ENCODE results near the gene ZNF197.
"Not testable (repeated sequence)": the region's sequence is repeated elsewhere in the genome, so short reads cannot be mapped to it uniquely, and the experiment has no call there.

The ZNF197 gene

DNA sequence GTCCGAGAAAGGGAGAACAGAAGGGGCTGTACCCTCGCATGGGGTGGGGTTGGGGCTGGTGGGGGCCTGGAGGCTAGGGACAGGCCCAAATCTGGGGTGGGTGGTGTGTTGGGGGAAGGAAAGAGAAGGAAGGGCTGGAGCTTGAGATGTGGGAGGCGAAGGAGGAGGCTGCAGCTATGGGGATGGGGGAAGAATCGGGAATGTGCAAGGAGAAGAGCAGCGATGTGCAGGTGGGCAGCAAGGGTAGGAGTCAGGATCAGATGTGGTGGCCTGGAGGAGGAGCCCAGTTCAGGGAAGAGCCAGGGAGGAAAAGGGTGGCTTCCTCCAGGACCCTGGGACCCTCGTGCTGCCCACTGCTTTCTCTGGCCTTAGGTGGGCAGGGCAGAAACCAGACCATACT is 44.9 kb downstream of the ZNF197 start:
- TF ChIP-seq, protein P1, sequence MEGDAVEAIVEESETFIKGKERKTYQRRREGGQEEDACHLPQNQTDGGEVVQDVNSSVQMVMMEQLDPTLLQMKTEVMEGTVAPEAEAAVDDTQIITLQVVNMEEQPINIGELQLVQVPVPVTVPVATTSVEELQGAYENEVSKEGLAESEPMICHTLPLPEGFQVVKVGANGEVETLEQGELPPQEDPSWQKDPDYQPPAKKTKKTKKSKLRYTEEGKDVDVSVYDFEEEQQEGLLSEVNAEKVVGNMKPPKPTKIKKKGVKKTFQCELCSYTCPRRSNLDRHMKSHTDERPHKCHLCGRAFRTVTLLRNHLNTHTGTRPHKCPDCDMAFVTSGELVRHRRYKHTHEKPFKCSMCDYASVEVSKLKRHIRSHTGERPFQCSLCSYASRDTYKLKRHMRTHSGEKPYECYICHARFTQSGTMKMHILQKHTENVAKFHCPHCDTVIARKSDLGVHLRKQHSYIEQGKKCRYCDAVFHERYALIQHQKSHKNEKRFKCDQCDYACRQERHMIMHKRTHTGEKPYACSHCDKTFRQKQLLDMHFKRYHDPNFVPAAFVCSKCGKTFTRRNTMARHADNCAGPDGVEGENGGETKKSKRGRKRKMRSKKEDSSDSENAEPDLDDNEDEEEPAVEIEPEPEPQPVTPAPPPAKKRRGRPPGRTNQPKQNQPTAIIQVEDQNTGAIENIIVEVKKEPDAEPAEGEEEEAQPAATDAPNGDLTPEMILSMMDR (IDR thresholded peaks at IDR 0.05), result no peak
- no peak for TF ChIP-seq ZFX (IDR thresholded peaks at IDR 0.05; ENCODE audit: borderline replicate concordance)
- no peak overlapping the region for H3K27ac ChIP-seq

DNA sequence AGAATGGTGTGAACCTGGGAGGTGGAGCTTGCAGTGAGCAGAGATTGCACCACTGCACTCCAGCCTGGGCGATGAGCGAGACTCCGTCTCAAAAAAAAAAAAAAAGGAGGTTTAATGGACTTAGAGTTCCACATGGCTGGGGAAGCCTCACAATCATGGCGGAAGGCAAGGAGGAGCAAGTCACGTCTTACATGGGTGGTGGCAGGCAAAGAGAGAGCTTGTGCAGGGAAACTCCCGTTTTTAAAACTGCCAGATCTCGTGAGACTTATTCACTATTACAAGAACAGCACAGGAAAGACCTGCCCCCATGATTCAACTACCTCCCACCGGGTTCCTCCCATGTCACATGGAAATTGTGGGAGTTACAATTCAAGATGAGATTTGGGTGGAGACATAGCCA is 48.6 kb downstream of the ZNF197 start:
- not testable (repeated sequence) for H3K27ac ChIP-seq

DNA sequence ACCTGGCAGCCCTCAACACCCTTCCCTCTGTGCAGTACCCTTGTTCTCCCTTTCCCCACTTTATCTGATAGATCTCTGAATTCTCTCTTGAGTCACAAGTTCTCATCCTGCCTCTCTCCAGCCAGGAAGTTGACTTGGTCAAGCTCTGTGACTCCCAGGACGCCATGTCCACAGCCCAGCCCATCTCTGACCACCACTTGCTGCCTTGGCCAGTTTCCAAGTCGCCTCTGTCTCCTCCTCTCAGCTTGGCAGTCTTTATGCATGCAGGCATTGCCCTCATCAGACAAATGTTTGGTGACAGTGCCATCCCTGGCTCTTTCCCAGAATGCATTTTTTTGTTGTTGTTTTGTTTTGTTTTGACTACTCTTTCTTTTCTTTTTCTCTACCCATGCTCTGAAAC is 49.4 kb downstream of the ZNF197 start:
- no peak overlapping the region for H3K27ac ChIP-seq
- TF ChIP-seq, protein P1 (IDR thresholded peaks at IDR 0.05), result no peak
- TF ChIP-seq ZFX (IDR thresholded peaks at IDR 0.05; ENCODE audit: borderline replicate concordance), result no peak

DNA sequence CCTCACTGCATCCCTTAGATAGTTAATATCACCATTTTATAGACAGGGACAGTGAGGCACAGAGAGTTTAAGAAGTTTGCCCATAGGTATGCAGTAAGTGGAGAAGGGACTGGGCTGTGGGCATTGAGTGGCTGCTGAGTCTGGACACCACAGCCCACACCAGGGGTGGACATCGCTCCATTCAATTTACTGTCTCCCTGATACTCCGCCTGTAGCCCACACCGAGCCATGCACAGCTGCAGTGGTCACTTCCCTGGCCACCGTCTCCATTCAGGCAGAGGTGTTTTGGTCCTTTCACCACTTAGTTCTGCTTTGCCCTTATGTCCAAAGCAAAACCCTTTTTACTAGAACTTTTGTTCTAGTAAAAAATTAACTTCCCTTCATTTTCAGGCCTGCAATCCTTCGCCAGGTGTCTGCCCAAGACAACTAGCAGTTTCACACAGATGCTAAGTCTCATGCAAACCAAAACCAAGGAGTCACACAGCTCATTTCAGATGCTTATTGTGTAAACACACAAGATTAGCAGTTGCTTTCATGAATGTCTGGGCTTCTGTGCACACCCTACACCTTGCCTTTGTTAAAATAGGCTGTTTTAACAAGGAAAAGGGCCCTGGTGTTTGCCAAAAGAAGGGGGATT is 53.8 kb downstream of the ZNF197 start:
- H3K27ac ChIP-seq, result no peak overlapping the region
- TF ChIP-seq, protein P1 (IDR thresholded peaks at IDR 0.05), result no peak
- TF ChIP-seq ZFX (IDR thresholded peaks at IDR 0.05; ENCODE audit: borderline replicate concordance), result no peak

DNA sequence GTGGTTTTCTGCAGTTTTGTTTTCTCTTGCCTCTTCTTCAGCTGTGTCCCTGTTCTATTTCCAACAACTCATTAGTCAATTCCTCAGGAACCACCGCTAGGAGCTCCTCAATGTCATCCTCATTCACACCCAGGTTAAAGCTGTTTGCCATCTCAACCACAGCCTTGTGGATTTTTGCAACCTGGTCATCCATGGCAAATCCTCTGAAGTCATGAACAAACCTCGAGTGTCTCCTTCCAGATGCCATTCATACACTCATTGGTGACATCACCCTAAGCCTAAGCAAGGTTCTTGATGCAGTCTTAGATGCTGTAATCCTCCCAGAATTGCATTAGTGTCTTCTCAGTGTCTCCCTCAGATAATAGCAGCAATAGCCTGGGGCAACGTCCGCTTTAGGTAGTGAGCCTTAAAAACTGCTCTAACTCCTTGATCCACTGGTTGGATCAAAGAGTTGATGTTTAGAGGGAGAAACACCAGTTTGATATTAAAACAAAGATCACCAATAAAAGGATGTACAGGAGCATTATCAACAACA is 56.2 kb downstream of the ZNF197 start:
- H3K27ac ChIP-seq, result no peak overlapping the region
- TF ChIP-seq, protein P1 (IDR thresholded peaks at IDR 0.05), result no peak
- no peak for TF ChIP-seq ZFX (IDR thresholded peaks at IDR 0.05; ENCODE audit: borderline replicate concordance)

DNA sequence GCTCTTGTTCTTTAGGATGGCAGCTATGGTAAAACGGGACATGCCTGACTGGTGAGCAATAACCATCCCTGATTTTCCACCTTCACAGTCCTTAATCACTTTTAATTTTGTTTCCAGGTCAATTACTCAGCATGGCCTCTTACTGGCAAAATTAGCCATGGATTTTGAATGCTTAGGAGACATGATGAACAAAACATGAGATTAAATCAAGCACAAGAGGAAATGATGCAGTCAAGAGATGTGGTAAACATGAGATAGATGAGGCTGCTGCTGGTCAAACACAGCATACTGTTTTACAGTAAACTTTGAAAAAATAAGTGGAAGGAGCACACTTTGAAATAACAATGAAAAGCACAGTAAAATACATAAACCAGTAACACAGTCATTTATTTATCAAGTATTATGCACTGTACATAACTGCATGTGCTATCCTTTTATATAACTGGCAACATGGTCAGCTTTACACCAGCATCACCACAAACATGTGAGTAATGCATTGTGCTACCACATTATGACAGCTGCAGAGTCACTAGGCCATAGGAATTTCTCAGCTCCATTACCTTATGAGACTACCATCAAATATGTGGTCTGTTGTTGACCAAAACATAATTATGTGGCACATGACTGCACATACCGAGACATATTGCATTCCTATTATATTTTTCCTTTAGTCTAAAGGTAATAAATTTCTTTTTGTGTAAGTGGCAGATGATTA is 57.5 kb downstream of the ZNF197 start:
- no peak for TF ChIP-seq ZFX (IDR thresholded peaks at IDR 0.05; ENCODE audit: borderline replicate concordance)
- TF ChIP-seq, protein P1 (IDR thresholded peaks at IDR 0.05), result no peak
- H3K27ac ChIP-seq, result no peak overlapping the region

DNA sequence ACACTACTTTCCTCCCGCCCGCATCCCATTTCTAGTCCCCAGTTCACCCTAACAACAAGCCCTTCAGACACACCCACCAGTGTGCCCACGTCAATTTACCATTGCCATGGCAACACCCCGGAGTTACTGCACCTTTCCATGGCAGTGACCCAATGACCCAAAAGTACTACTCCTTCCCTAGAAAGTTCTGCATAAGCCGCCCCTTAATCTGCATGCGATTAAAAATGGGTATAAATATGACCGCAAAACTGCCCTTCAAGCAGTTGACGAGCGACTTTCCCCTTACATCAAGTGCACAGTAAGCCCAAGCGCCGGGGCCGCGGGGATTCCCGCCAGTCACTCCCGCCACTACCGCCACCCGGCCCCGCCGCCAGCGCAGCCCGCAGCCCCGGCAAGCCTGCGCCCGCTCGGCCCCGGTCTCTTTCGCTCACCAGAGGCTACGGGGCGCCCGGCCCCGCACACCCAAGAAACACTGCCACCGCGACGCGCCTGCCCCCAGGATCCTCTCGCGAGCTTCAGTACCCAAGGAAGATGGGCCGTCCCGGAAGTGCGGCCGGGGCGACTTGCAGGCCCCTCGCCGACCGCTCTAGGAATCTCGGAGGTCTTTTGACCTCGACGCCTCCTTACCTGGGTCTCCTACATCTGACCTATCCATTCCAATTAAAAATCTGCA is 60.4 kb downstream of the ZNF197 start:
- no peak overlapping the region for H3K27ac ChIP-seq
- TF ChIP-seq ZFX (IDR thresholded peaks at IDR 0.05; ENCODE audit: borderline replicate concordance), result no peak
- TF ChIP-seq, protein P1 (IDR thresholded peaks at IDR 0.05), result no peak
